ENCODE results near the gene TSPAN9. TPM values are rescaled to one million over a fixed set of nuclear protein-coding genes. Genes with fewer than 3 reads are reported as not detected.
A peak's percentile ranks its signal among the peaks of the same experiment; 100 is the strongest.

The TSPAN9 gene
- total and polyA plus RNA-seq, 9 donors, result 24.9 to 72.3 (median 55.7) TPM

GRCh38 chr12:3155702-3156370, 78.7 kb downstream of the TSPAN9 start:
- 52 to 68% (median 64%) methylated on average over 15 of the region's 15 CpGs for WGBS, 3 donors
- intact Hi-C loops (cut with DNase I), result no loop called here

GRCh38 chr12:3157581-3158323, 80.6 kb downstream of the TSPAN9 start:
- no peaks in the 10 kb centered on the region for H3K9me3 ChIP-seq
- H3K27ac ChIP-seq, result no peak overlapping the region
- H3K4me1 ChIP-seq (ENCODE audit: insufficient read depth), result peaks cover 11% of the 10 kb centered on the region
- TF ChIP-seq EP300 (IDR thresholded peaks at IDR 0.05) (no peak), POLR2A (IDR thresholded peaks at IDR 0.05) (no peak)
- TF ChIP-seq, protein P1, sequence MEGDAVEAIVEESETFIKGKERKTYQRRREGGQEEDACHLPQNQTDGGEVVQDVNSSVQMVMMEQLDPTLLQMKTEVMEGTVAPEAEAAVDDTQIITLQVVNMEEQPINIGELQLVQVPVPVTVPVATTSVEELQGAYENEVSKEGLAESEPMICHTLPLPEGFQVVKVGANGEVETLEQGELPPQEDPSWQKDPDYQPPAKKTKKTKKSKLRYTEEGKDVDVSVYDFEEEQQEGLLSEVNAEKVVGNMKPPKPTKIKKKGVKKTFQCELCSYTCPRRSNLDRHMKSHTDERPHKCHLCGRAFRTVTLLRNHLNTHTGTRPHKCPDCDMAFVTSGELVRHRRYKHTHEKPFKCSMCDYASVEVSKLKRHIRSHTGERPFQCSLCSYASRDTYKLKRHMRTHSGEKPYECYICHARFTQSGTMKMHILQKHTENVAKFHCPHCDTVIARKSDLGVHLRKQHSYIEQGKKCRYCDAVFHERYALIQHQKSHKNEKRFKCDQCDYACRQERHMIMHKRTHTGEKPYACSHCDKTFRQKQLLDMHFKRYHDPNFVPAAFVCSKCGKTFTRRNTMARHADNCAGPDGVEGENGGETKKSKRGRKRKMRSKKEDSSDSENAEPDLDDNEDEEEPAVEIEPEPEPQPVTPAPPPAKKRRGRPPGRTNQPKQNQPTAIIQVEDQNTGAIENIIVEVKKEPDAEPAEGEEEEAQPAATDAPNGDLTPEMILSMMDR (IDR thresholded peaks at IDR 0.05), result no peak
- no peaks in the 10 kb centered on the region for H3K36me3 ChIP-seq
- no peak overlapping the region for H3K4me3 ChIP-seq
- 86 to 91% (median 87%) methylated on average over 17 of the region's 17 CpGs for WGBS, 3 donors
- H3K27me3 ChIP-seq, result no peaks in the 10 kb centered on the region
- DNase-seq, result no peak
- intact Hi-C loops (cut with DNase I), result no loop called here

More at GRCh38 chr12:3155702-3156370, 78.7 kb downstream of the TSPAN9 start:
- Histone ChIP-seq H3K36me3 (no peaks in the 10 kb centered on the region), H3K4me1 (ENCODE audit: insufficient read depth) (peaks cover 17% of the 10 kb centered on the region), H3K9me3 (no peaks in the 10 kb centered on the region), H3K27ac (peak overlapping the region in 1 of 2 donors; percentile 31), H3K27me3 (no peaks in the 10 kb centered on the region), H3K4me3 (no peak overlapping the region)
- TF ChIP-seq POLR2A (IDR thresholded peaks at IDR 0.05) (no peak), EP300 (IDR thresholded peaks at IDR 0.05) (no peak)
- TF ChIP-seq, protein P1 (IDR thresholded peaks at IDR 0.05), result no peak
- no peak for DNase-seq

GRCh38 chr12:3158851-3159465, 81.8 kb downstream of the TSPAN9 start:
- Histone ChIP-seq H3K4me1 (ENCODE audit: insufficient read depth) (peaks cover 9% of the 10 kb centered on the region), H3K27ac (peak overlapping the region; percentile 6 to 64), H3K36me3 (no peaks in the 10 kb centered on the region), H3K9me3 (no peaks in the 10 kb centered on the region), H3K27me3 (no peaks in the 10 kb centered on the region), H3K4me3 (no peak overlapping the region)
- DNase-seq, result peak; percentile 36 to 64 (median 41)
- WGBS, 3 donors, result 22 to 28% (median 23%) methylated on average over 11 of the region's 11 CpGs
- intact Hi-C loops (cut with DNase I), result no loop called here
- TF ChIP-seq EP300 (IDR thresholded peaks at IDR 0.05) (no peak), POLR2A (IDR thresholded peaks at IDR 0.05) (no peak)
- TF ChIP-seq, protein P1 (IDR thresholded peaks at IDR 0.05), result no peak

- Histone ChIP-seq H3K4me1 (ENCODE audit: insufficient read depth) (peaks cover 16% of the 10 kb centered on the region), H3K4me3 (no peak overlapping the region), H3K36me3 (no peaks in the 10 kb centered on the region), H3K9me3 (no peaks in the 10 kb centered on the region), H3K27ac (no peak overlapping the region), H3K27me3 (no peaks in the 10 kb centered on the region)
- intact Hi-C loops (cut with DNase I), result no loop called here
- TF ChIP-seq EP300 (IDR thresholded peaks at IDR 0.05), result no peak
- TF ChIP-seq POLR2A (IDR thresholded peaks at IDR 0.05), result no peak
- TF ChIP-seq, protein P1 (IDR thresholded peaks at IDR 0.05), result no peak
- no peak for DNase-seq
- WGBS, 3 donors, result 73 to 78% (median 75%) methylated on average over 3 of the region's 3 CpGs
These were observed 82.9 kb downstream of the TSPAN9 start for GRCh38 chr12:3160081-3160480.
